Kidney (tissue), 14 donors: ENCODE results near the gene KCNG2. TPM values are rescaled to one million over a fixed set of nuclear protein-coding genes. Genes with fewer than 3 reads are reported as not detected.

Experiments used
- DNase-seq, 5 donors: peaks; one replicate each; pipeline ENCODE4 v3.0.0-alpha.2; 2013 to 2020
- FAIRE-seq: peaks from 2 replicates; lab custom pipeline; 2012; peaks lifted over from hg19 to GRCh38; lab: Jason Lieb, UNC
- H3K27ac ChIP-seq, 2 donors: one replicate each; pipeline ENCODE4 v1.7.0; 2013; ENCODE audit warnings: low read depth in 2 of 2, low read length in 2 of 2, inconsistent platforms in 1 of 2
- H3K27me3 ChIP-seq: one replicate; pipeline ENCODE4 v1.7.1; 2013; ENCODE audit warnings: low read length, inconsistent platforms; ENCODE audit not compliant: control insufficient read depth, insufficient read depth
- H3K36me3 ChIP-seq, 3 donors: one replicate each; pipeline versions ENCODE4 v1.7.0 to v1.7.1; 2013; ENCODE audit warnings: low read length in 3 of 3, control low read depth in 1 of 3, inconsistent platforms in 1 of 3; ENCODE audit not compliant: insufficient read depth in 3 of 3, control insufficient read depth in 2 of 3
- H3K4me1 ChIP-seq, 3 donors: one replicate each; pipeline versions ENCODE4 v1.7.0 to v1.7.1; 2013; ENCODE audit warnings: low read length in 3 of 3, inconsistent platforms in 1 of 3, low read depth in 1 of 3; ENCODE audit not compliant: control insufficient read depth in 2 of 3, insufficient read depth in 2 of 3
- H3K4me3 ChIP-seq, 3 donors: one replicate each; pipeline versions ENCODE4 v1.7.0 to v1.8.1; 2013; ENCODE audit warnings: low read length in 3 of 3, control low read depth in 1 of 3, inconsistent platforms in 1 of 3
- H3K9ac ChIP-seq, 3 donors: one replicate each; pipeline versions ENCODE4 v1.7.0 to v1.7.1; 2013; ENCODE audit warnings: low read length in 3 of 3, control low read depth in 1 of 3, inconsistent platforms in 1 of 3
- H3K9me3 ChIP-seq, 3 donors: one replicate each; pipeline versions ENCODE4 v1.7.0 to v1.7.1; 2013; ENCODE audit warnings: low read length in 3 of 3, control low read depth in 1 of 3, inconsistent platforms in 1 of 3; ENCODE audit not compliant: control insufficient read depth in 2 of 3, insufficient read depth in 1 of 3
- CTCF ChIP-seq: IDR thresholded peaks from 3 replicates; pipeline ENCODE4 v1.5.1; 2012; ENCODE audit warnings: mild to moderate bottlenecking, moderate library complexity, borderline replicate concordance; ENCODE audit not compliant: insufficient read depth; ENCODE audit errors: extremely low read depth
- intact Hi-C: fragments of 100-400 bp; cut with DNase I; formaldehyde crosslinking; loops from one replicate; pipeline ENCODE4 v1.11.1; 2022
- polyA plus RNA-seq: library from polyadenylated mRNA; stranded (reverse); fragments of 350-450 nt; fragmentation: Illumina TruSeq; extraction: RNeasy Lipid Tissue Mini Kit (QIAGEN cat#74804); gene quantifications from one replicate; pipeline ENCODE4 v1.2.3, GENCODE V29; 2014; ENCODE audit warnings: low read depth, low replicate concordance; ENCODE audit not compliant: insufficient read depth
- total RNA-seq: library from RNA; stranded (reverse); fragmentation: NEBNext Ultra II Directional; extraction: Animal tissue kit (Norgen Biotek cat#: 25700); gene quantifications from one replicate; pipeline ENCODE4 v1.2.1, GENCODE V29; 2021
- donor health status: control.
- donor health status: control.
- donor health status: control.
- donor health status: control.
- donor health status: control.
- donor health status: DM: yes; HTN: yes; CAD: no.
- donor health status: Normal renal cell carcinoma (clear cell type).

KCNG2 gene
- total and polyA plus RNA-seq, 2 donors from 2014 or later, result 0.76 TPM; not detected in 1

DNA sequence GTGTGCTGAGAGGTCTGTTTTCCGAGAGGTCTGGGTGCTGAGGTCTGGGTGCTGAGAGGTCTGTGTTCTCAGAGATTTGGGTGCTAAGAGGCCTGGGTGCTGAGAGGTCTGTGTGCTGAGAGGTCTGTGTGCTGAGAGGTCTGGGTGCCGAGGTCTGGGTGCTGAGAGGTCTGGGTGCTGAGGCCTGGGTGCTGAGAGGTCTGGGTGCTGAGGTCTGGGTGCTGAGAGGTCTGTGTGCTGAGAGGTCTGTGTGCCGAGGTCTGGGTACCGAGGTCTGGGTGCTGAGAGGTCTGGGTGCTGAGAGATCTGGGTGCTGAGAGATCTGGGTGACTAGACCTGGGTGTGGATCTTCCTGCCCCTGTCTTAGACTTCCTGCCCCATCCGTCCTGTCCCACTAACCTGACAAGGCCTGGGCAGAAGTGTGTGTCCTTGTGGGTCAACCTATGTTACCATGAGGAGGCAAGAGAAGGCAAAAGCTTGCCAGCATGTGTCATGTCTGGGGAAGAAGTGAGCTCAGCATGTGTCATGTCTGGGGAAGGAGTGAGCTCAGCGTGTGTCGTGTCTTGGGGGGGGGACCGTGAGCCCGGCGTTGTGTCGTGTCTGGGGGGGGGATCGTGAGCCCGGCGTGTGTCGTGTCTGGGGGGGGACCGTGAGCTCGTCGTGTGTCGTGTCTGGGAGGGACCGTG, 69.3 kb downstream of the KCNG2 start:
- H3K27ac ChIP-seq, result no peak overlapping the region
- no peaks in the 10 kb centered on the region for H3K27me3 ChIP-seq
- intact Hi-C loops, result no loop called here
- no peak overlapping the region for H3K9ac ChIP-seq
- H3K9me3 ChIP-seq, result no peaks in the 10 kb centered on the region
- no peak overlapping the region for H3K4me3 ChIP-seq
- FAIRE-seq, result no peak
- no peak for DNase-seq
- no peaks in the 10 kb centered on the region for H3K4me1 ChIP-seq
- no peaks in the 10 kb centered on the region for H3K36me3 ChIP-seq
- TF ChIP-seq CTCF, result no peak

- no peaks in the 10 kb centered on the region for H3K27me3 ChIP-seq
- H3K4me3 ChIP-seq, result no peak overlapping the region
- H3K36me3 ChIP-seq, result no peaks in the 10 kb centered on the region
- TF ChIP-seq CTCF, result no peak
- DNase-seq (peak in 2 of 5 donors; percentile 5 to 36), FAIRE-seq (no peak)
- intact Hi-C loops, result no loop called here
- H3K9me3 ChIP-seq, result no peaks in the 10 kb centered on the region
- no peak overlapping the region for H3K27ac ChIP-seq
- H3K9ac ChIP-seq, result no peak overlapping the region
- H3K4me1 ChIP-seq, result no peaks in the 10 kb centered on the region
Measured at GRCh38 chr18:79867666-79868065, 69.9 kb downstream of the KCNG2 start.

- no peak for FAIRE-seq
- no peaks in the 10 kb centered on the region for H3K36me3 ChIP-seq
- H3K27ac ChIP-seq, result no peak overlapping the region
- no peaks in the 10 kb centered on the region for H3K4me1 ChIP-seq
- no peaks in the 10 kb centered on the region for H3K27me3 ChIP-seq
- peak in 2 of 5 donors; percentile 10 to 39 for DNase-seq
- no peak for TF ChIP-seq CTCF
- intact Hi-C loops, result no loop called here
- H3K4me3 ChIP-seq, result no peak overlapping the region
- no peaks in the 10 kb centered on the region for H3K9me3 ChIP-seq
- H3K9ac ChIP-seq, result no peak overlapping the region
Measured at GRCh38 chr18:79868168-79868784, 70.5 kb downstream of the KCNG2 start.
